HepG2 (cell line): ENCODE measurements around the gene SGK1. TPM values are rescaled to one million over a fixed set of nuclear protein-coding genes. Genes with fewer than 3 reads are reported as not detected.

Experiments
- ATAC-seq: fragments of 200-7000 bp; cut with Tn5 transposase; 3 replicates; pipeline ENCODE4 v1.9.1; 2020; ENCODE audit warnings: mild to moderate bottlenecking, moderate library complexity
- BruUV-seq: library from RNA; stranded (reverse); fragments of 400-500 nt; replicated peaks from 2 replicates; lab custom pipeline; 2021; lab: Mats Ljungman, UMichigan
- CTCF ChIA-PET: fragments of 300-600 bp; formaldehyde crosslinking; extraction: SDS; loops from one replicate; lab custom pipeline; 2021; ENCODE audit warnings: low total read pairs, inconsistent platforms, low intra/inter-chr PET ratio; lab: Yijun Ruan, JAX
- POLR2A ChIA-PET: fragments of 350-600 bp; sonication (Branson Sonifier 250); formaldehyde crosslinking; loops from one replicate; lab custom pipeline; 2020; ENCODE audit warnings: antibody characterized with exemption, inconsistent platforms; lab: Yijun Ruan, JAX
- DNase-seq: peaks from one replicate; pipeline ENCODE4 v3.0.0-alpha.2; 2015; ENCODE audit warnings: low spot score
- FAIRE-seq: peaks from 3 replicates; lab custom pipeline; 2011; peaks lifted over from hg19 to GRCh38; lab: Jason Lieb, UNC
- H2AFZ ChIP-seq: one replicate; pipeline ENCODE4 v1.6.1; 2011; ENCODE audit warnings: low read length, inconsistent platforms
- H3K27ac ChIP-seq: fragments of 300-600 bp; 3 replicates; pipeline ENCODE4 v1.8.0; 2011; ENCODE audit warnings: mixed run types, mild to moderate bottlenecking, mixed read lengths, low read length, inconsistent platforms; ENCODE audit not compliant: insufficient read depth; ENCODE audit errors: extremely low read length
- H3K27me3 ChIP-seq, 2 experiments: fragments of 200-600 bp in 1 of 2; 2 replicates in 1 of 2; 3 replicates in 1 of 2; pipeline versions ENCODE4 v1.6.0 to v1.8.0; 2011; ENCODE audit warnings: low read length in 2 of 2, mild to moderate bottlenecking in 2 of 2, moderate library complexity in 2 of 2, inconsistent platforms in 1 of 2; ENCODE audit not compliant: insufficient read depth in 2 of 2, control insufficient read depth in 1 of 2
- H3K36me3 ChIP-seq, 2 experiments: fragments of 200-600 bp in 1 of 2; replicated peaks in 1 of 2; 2 replicates in 1 of 2; 3 replicates in 1 of 2; pipeline versions ENCODE4 v1.5.1 to v1.8.0; 2011; ENCODE audit warnings: low read length in 2 of 2, inconsistent platforms in 1 of 2; ENCODE audit not compliant: insufficient read depth in 2 of 2, control insufficient read depth in 1 of 2
- H3K4me1 ChIP-seq: 2 replicates; pipeline ENCODE4 v1.5.1; 2012; ENCODE audit warnings: low read length, inconsistent platforms; ENCODE audit not compliant: insufficient read depth
- H3K4me2 ChIP-seq: 2 replicates; pipeline ENCODE4 v1.6.0; 2011; ENCODE audit warnings: low read depth, low read length, inconsistent platforms
- H3K4me3 ChIP-seq, 3 experiments: fragments of 200-600 bp in 1 of 3; sonication (generic), shearing (Covaris generic) in 1 of 3; replicated peaks in 1 of 3; 2 replicates each; pipeline ENCODE4 v1.5.1; 2011 to 2016; ENCODE audit warnings: low read length in 3 of 3, inconsistent platforms in 2 of 3, low read depth in 2 of 3, mild to moderate bottlenecking in 2 of 3, control low read depth in 1 of 3, mixed read lengths in 1 of 3; ENCODE audit not compliant: insufficient read depth in 1 of 3
- H3K79me2 ChIP-seq: one replicate; pipeline ENCODE4 v1.6.1; 2011; ENCODE audit warnings: low read length, inconsistent platforms; ENCODE audit not compliant: insufficient read depth
- H3K9ac ChIP-seq: 2 replicates; pipeline ENCODE4 v1.6.0; 2011; ENCODE audit warnings: mild to moderate bottlenecking, low read depth, low read length, inconsistent platforms; ENCODE audit not compliant: insufficient read depth
- H3K9me3 ChIP-seq: 2 replicates; pipeline ENCODE4 v1.5.1; 2012; ENCODE audit warnings: mild to moderate bottlenecking, low read length
- H4K20me1 ChIP-seq: 2 replicates; pipeline ENCODE4 v1.6.0; 2011; ENCODE audit warnings: inconsistent platforms, mild to moderate bottlenecking, low read length, moderate library complexity; ENCODE audit not compliant: insufficient read depth
- ASH2L ChIP-seq: fragments of 300-600, 200-600 bp; sonication (generic); IDR thresholded peaks from 2 replicates; pipeline ENCODE4 v1.7.0; 2017; ENCODE audit warnings: low read depth, mild to moderate bottlenecking, moderate library complexity, mixed read lengths, low read length; ENCODE audit not compliant: insufficient read length
- MTA1 ChIP-seq: sonication (generic); formaldehyde crosslinking; IDR thresholded peaks from 2 replicates; pipeline ENCODE4 v1.4.0; 2020; ENCODE audit warnings: missing genetic modification reagents, mild to moderate bottlenecking, borderline replicate concordance
- MTF2 ChIP-seq: sonication (generic); formaldehyde crosslinking; IDR thresholded peaks from 2 replicates; pipeline ENCODE4 v1.5.0; 2020; ENCODE audit warnings: missing genetic modification reagents, borderline replicate concordance
- NFE2 ChIP-seq: sonication (generic); formaldehyde crosslinking; IDR thresholded peaks from 2 replicates; pipeline ENCODE4 v1.4.0; 2020; ENCODE audit warnings: missing genetic modification reagents
- SP140L ChIP-seq: sonication (generic); formaldehyde crosslinking; IDR thresholded peaks from 2 replicates; pipeline ENCODE4 v1.4.0; 2020; ENCODE audit warnings: missing genetic modification reagents, borderline replicate concordance
- TIGD3 ChIP-seq: sonication (generic); formaldehyde crosslinking; IDR thresholded peaks from 2 replicates; pipeline ENCODE4 v1.5.1; 2020; ENCODE audit warnings: mild to moderate bottlenecking, missing genetic modification reagents, borderline replicate concordance
- ZBTB7A ChIP-seq: sonication (generic); formaldehyde crosslinking; IDR thresholded peaks from 2 replicates; pipeline ENCODE4 v1.8.0; 2022; ENCODE audit warnings: mild to moderate bottlenecking, missing genetic modification reagents
- ZNF660 ChIP-seq: sonication (generic); formaldehyde crosslinking; IDR thresholded peaks from 2 replicates; pipeline ENCODE4 v1.5.1; 2020; ENCODE audit warnings: mild to moderate bottlenecking, low read depth, missing genetic modification reagents, borderline replicate concordance
- ZNF841 ChIP-seq: sonication (generic); formaldehyde crosslinking; IDR thresholded peaks from 2 replicates; pipeline ENCODE4 v1.8.1; 2023; ENCODE audit warnings: missing genetic modification reagents, borderline replicate concordance
- WGBS: methylation state at CpG from one replicate; pipeline ENCODE4 v1.1.6; 2017; ENCODE audit warnings: low lambda C conversion rate; 5-methylcytosine and 5-hydroxymethylcytosine counted together
- in situ Hi-C: cut with HindIII; loops from 2 replicates; pipeline ENCODE4 v1.10.0; 2017; ENCODE audit warnings: low pct_unique_long_range_greater_than_20kb; ENCODE audit not compliant: extremely low pct_ligation_motif_present
- intact Hi-C: fragments of 100-400 bp; cut with micrococcal nuclease; formaldehyde crosslinking; loops from one replicate; pipeline ENCODE4 v1.10.0; 2022; ENCODE audit not compliant: unreplicated experiment
- polyA plus RNA-seq, 8 experiments: library from polyadenylated mRNA; depleted of rRNA in 3 of 8; stranded (reverse) in 7 of 8; unstranded in 1 of 8; fragments of >200 nt; fragmentation: Illumina TruSeq in 4 of 8; extraction: Trizol in 4 of 8; gene quantifications; 2 replicates each; pipeline versions ENCODE4 v1.2.1 to v1.2.3, GENCODE V29; 2011 to 2016; ENCODE audit warnings: low read depth in 4 of 8, missing spikeins in 1 of 8, mixed read lengths in 1 of 8; ENCODE audit not compliant: insufficient read depth in 1 of 8
- total RNA-seq, 5 experiments: library from RNA; depleted of rRNA; stranded (reverse); fragments of >200 nt; fragmentation: Illumina TruSeq; extraction: Trizol; gene quantifications; 2 replicates each; pipeline ENCODE4 v1.2.3, GENCODE V29; 2016; ENCODE audit warnings: low read depth in 1 of 5

Gene SGK1
- total and polyA plus RNA-seq, 2 of the 13 experiments (the other 11 are each of a cell fraction or from before 2014, with no cell fraction given): 56.1 to 56.2 TPM

DNA sequence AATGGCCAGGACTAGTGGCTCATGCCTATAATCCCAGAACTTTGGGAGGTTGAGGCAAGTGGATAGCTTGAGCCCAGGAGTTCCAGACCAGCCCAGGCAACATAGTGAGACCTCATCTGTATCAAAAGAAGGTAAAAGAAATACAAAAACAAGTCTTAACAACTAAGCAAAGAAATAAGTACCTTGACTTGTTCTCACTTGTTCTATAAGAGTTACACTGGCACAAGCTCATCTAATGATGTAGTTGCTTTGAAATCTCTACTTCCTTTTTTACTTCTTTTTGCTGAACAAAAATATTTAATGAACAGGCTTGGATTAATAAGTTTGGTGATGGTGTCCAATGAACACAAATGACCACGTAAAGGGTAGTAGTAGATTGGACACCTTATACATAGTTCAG lies 72.2 kb downstream of the SGK1 start:
- Histone ChIP-seq H4K20me1 (no peaks in the 10 kb centered on the region), H3K9me3 (no peaks in the 10 kb centered on the region), H3K4me3 (no peak overlapping the region), H3K4me2 (no peak overlapping the region), H3K27me3 (no peaks in the 10 kb centered on the region), H3K79me2 (no peaks in the 10 kb centered on the region), H3K4me1 (peaks cover 49% of the 10 kb centered on the region), H3K9ac (no peak overlapping the region), H3K36me3 (no peaks in the 10 kb centered on the region), H3K27ac (no peak overlapping the region), H2AFZ (no peak overlapping the region)
- ChIA-PET POLR2A (no interaction called here), CTCF (no interaction called here)
- no peak for ATAC-seq
- TF ChIP-seq ZBTB7A (CRISPR knock-in tag): no peak
- no peak for TF ChIP-seq ZNF660 (CRISPR knock-in tag)
- TF ChIP-seq NFE2: no peak
- TF ChIP-seq ZNF841 (CRISPR knock-in tag): no peak
- TF ChIP-seq MTA1: no peak
- no peak for TF ChIP-seq SP140L
- 83% methylated on average over 1 of the region's 1 CpG for WGBS
- intact Hi-C loops (no loop called here), in situ Hi-C loops (loop anchor here (5.0 kb wide), 1 partner anchor 63 kb away; no protein-coding TSS in a partner anchor)
- DNase-seq: no peak
- BruUV-seq: no TSS peak
- FAIRE-seq: no peak

GRCh38 chr6:134245041-134245440 lies 72.9 kb downstream of the SGK1 start:
- WGBS: 33% methylated on average over 2 of the region's 2 CpGs
- no TSS peak for BruUV-seq
- H3K27me3 ChIP-seq: no peaks in the 10 kb centered on the region
- in situ Hi-C loops (loop anchor here (5.0 kb wide), 1 partner anchor 63 kb away; no protein-coding TSS in a partner anchor), intact Hi-C loops (no loop called here)
- H3K9me3 ChIP-seq: no peaks in the 10 kb centered on the region
- H3K27ac ChIP-seq: no peak overlapping the region
- no peaks in the 10 kb centered on the region for H3K79me2 ChIP-seq
- ChIA-PET CTCF (no interaction called here), POLR2A (no interaction called here)
- H4K20me1 ChIP-seq: no peaks in the 10 kb centered on the region
- no peak overlapping the region for H3K9ac ChIP-seq
- no peak overlapping the region for H2AFZ ChIP-seq
- ATAC-seq (no peak), FAIRE-seq (no peak), DNase-seq (no peak)
- no peak overlapping the region for H3K4me3 ChIP-seq
- TF ChIP-seq ASH2L: no peak
- no peak for TF ChIP-seq TIGD3 (CRISPR knock-in tag)
- TF ChIP-seq MTF2 (CRISPR knock-in tag): no peak
- H3K4me1 ChIP-seq: peaks cover 46% of the 10 kb centered on the region
- H3K36me3 ChIP-seq: no peaks in the 10 kb centered on the region
- H3K4me2 ChIP-seq: no peak overlapping the region
